AG10803 (cell line): ENCODE results near the gene ARHGAP15.

Experiments
- DNase-seq: peaks from one replicate; pipeline ENCODE4 v3.0.0; 2010; ENCODE audit warnings: low read depth
- H3K4me3 ChIP-seq: 2 replicates; pipeline ENCODE4 v1.5.1; 2011; ENCODE audit warnings: mild to moderate bottlenecking, low read length, control low read depth
- TF ChIP-seq, protein P1 (sequence below): conservative IDR thresholded peaks from 2 replicates; pipeline ENCODE4 v1.5.1; 2011; ENCODE audit warnings: mild to moderate bottlenecking, low read length, control low read depth, inconsistent platforms

The ARHGAP15 gene

DNA sequence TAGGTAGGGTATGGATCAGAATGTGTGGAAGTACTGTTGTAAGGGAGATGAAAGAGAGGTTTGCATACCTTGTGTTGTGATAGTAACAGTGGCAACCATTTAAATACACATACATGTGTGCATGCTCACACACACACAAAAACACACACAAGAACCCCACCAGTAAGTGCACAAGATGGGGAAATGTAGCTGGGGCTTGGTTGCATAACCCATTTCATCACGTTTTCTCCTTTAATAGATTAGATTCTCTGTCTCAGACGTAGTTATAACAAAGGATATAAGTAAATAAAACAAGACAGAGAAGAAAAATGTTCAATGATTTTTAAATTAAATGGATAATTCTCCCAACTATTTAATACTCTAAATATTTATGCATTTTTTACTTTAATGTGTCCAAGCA is 13.4 kb downstream of the ARHGAP15 start:
- H3K4me3 ChIP-seq, result no peak overlapping the region
- TF ChIP-seq, protein P1, sequence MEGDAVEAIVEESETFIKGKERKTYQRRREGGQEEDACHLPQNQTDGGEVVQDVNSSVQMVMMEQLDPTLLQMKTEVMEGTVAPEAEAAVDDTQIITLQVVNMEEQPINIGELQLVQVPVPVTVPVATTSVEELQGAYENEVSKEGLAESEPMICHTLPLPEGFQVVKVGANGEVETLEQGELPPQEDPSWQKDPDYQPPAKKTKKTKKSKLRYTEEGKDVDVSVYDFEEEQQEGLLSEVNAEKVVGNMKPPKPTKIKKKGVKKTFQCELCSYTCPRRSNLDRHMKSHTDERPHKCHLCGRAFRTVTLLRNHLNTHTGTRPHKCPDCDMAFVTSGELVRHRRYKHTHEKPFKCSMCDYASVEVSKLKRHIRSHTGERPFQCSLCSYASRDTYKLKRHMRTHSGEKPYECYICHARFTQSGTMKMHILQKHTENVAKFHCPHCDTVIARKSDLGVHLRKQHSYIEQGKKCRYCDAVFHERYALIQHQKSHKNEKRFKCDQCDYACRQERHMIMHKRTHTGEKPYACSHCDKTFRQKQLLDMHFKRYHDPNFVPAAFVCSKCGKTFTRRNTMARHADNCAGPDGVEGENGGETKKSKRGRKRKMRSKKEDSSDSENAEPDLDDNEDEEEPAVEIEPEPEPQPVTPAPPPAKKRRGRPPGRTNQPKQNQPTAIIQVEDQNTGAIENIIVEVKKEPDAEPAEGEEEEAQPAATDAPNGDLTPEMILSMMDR, result no peak
- DNase-seq, result no peak

DNA sequence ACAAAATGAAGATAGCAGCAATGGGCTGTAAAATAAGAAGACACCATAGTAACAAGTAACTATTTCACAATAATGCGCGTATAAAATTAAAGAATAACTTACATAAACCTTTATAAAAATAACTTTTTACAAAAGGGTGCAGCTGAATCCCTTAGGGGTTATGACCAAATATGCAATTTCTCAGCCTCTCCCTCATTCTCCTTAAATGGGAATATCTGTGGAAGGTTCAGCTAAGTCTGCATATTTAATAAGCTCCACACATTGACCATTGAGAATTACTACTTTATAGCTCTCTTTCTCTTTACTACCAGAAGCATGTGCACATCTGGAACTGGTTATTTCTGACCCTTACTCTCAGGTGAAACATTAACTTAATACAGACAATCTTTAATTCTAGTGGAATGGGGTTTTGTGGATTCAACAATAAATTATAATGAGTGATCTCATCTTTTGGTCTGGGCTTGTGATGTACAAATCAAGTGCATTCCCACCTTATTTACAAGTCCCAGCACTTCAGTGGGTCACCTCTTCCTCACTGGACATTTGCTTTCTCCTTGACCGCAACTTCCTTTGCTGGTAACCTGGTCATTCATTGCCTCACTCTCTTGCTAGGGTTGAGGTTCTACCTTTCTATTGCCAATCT is 15.7 kb downstream of the ARHGAP15 start:
- H3K4me3 ChIP-seq, result no peak overlapping the region
- DNase-seq, result no peak
- TF ChIP-seq, protein P1, result no peak

DNA sequence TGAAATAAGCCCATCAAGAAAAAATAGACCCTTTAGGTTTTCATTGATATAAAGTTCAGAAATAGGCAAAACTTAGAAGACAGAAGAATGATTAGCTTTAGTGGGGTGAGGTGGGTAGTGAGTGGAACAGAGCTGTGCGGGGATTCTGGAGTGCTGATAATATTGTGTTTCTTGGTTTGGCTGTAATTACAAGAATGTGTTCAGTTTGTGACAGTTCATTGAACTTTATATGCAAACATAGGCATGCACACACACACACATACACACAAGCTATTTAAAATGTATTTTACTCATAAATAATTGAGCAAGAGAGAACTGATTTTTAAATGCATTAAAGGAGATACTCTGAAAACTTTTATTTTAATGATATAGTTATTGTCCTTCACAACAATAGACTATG is 17.1 kb downstream of the ARHGAP15 start:
- TF ChIP-seq, protein P1, result no peak
- no peak overlapping the region for H3K4me3 ChIP-seq
- no peak for DNase-seq

DNA sequence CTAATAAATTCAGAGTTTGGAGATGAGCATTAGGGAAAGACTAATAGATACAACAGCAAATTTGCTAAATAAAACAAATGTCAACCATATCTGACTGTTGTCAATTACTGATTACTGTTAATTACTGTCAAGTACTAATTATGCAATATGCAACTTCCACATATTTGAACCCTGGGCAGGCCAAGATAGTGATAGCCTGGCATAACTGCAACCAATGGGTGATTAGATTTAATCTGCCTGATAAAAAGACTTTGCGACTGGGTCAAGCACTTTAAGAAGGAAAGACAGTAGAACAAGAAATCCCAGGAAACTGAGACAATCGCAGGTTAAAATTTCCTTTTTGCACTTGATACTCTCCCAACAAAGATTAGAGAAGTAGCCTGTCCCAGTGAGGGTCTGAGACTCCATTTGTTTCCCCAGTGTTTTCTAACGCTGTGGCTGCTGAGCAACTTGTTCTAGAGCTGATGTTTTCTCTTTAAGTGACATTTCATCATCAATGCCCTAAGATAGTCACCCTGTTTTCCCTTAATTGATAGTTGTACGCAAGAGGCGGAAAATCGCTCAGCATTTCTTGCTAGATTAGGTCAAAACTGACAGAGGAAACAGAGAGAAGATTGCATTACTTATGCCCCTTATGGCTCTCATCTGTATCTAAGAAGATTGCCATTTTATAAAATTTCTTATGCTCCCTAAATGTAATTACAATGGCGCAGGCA is 17.8 kb downstream of the ARHGAP15 start:
- TF ChIP-seq, protein P1, result no peak
- no peak overlapping the region for H3K4me3 ChIP-seq
- DNase-seq, result no peak

DNA sequence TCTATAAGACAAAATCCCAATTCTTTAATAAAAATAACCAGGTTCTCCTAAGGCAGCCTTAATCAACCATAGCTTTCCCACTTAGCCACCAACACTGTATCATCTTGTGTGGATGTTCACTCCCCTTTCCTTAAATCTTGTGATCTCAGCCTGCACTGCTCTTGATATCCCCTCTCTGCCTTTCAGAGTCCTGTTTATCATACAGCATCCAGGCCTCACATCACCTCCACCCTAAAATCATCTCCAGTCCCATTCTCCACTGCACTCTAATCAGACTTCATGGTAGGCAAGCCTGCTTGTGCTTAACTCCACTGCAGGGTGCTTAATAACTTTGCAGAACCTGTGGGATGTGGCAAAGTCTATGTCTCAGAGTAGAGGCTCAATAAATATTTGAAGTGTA is 18.8 kb downstream of the ARHGAP15 start:
- TF ChIP-seq, protein P1, result no peak
- H3K4me3 ChIP-seq, result no peak overlapping the region
- DNase-seq, result no peak

DNA sequence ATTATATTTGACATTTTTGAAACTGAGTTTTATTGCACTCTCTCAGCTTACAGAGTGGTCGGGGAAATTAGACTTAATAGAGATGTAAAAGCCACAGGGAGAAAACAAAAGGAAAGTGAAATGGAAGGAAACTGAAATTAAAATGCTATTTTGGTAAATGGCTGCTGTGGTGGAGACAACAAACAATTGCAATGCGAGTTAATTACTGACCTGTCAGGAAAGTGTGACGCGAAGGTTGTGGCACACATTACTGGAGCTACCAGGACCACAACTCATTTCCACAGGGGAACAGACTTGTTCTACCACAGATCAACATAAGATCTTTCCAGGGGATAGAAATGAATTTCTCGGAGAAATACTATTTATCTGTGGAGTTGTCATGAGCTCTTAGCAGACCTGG is 19.5 kb downstream of the ARHGAP15 start:
- H3K4me3 ChIP-seq, result no peak overlapping the region
- TF ChIP-seq, protein P1, result no peak
- DNase-seq, result no peak

DNA sequence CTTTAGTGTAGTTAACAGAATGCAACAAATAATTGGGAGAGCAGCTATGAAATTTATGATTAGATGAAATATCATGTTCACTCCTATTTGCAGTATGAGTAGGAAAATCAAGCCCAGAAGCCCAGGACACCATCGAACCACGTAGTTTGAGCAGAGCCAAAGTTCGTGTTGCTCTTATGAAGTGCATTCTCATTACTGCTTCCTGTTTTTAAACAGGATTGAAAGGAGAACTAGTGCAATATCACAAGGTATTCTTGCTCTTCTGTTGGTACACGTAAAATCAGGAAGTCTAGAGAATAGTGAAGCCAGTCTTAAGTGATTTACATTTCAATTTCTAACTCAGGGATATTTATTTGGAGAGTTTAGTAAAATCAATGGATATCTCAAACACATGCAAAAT is 21.1 kb downstream of the ARHGAP15 start:
- no peak for DNase-seq
- no peak overlapping the region for H3K4me3 ChIP-seq
- TF ChIP-seq, protein P1, result no peak
